SK-N-SH treated with all-trans-retinoic acid at 6 μM for 48 hours (cell line): ENCODE data around the gene RCCD1.

Source experiments
- ATAC-seq: fragments of 200-7000 bp; cut with Tn5 transposase; 3 replicates; pipeline ENCODE4 v1.9.1; 2020; ENCODE audit warnings: mild to moderate bottlenecking, moderate library complexity
- ARNTL ChIP-seq: fragments of 450-650 bp; formaldehyde crosslinking; IDR thresholded peaks from 2 replicates; pipeline ENCODE4 v1.5.0; 2020; ENCODE audit warnings: low read depth, mild to moderate bottlenecking, moderate library complexity, borderline replicate concordance
- CSDC2 ChIP-seq: fragments of 250-450 bp; sonication (Bioruptor Pico); IDR thresholded peaks from 2 replicates; pipeline ENCODE4 v1.5.0; 2020; ENCODE audit warnings: mild to moderate bottlenecking, moderate library complexity
- ESRRG ChIP-seq: fragments of 250-450 bp; sonication (Bioruptor Pico); IDR thresholded peaks from 2 replicates; pipeline ENCODE4 v1.6.1; 2021; ENCODE audit warnings: mild to moderate bottlenecking
- GLIS3 ChIP-seq: fragments of 250-450 bp; sonication (Bioruptor Pico); IDR thresholded peaks from 2 replicates; pipeline ENCODE4 v1.5.0; 2020; ENCODE audit warnings: mild to moderate bottlenecking, moderate library complexity
- ISL1 ChIP-seq: fragments of 250-450 bp; sonication (Bioruptor Pico); IDR thresholded peaks from 2 replicates; pipeline ENCODE4 v2.1.2; 2022; ENCODE audit warnings: mild to moderate bottlenecking, moderate library complexity
- RARB ChIP-seq: fragments of 250-450 bp; sonication (Bioruptor Pico); IDR thresholded peaks from 2 replicates; pipeline ENCODE4 v1.8.0; 2021; ENCODE audit warnings: mild to moderate bottlenecking, moderate library complexity
- TOX ChIP-seq: fragments of 250-450 bp; sonication (Bioruptor Pico); IDR thresholded peaks from 2 replicates; pipeline ENCODE4 v1.8.0; 2021; ENCODE audit warnings: mild to moderate bottlenecking, moderate library complexity, borderline replicate concordance
- ZC3H10 ChIP-seq: fragments of 250-450 bp; sonication (Bioruptor Pico); IDR thresholded peaks from 2 replicates; pipeline ENCODE4 v1.5.1; 2021; ENCODE audit warnings: mild to moderate bottlenecking, moderate library complexity
- ZFP3 ChIP-seq: fragments of 250-450 bp; sonication (Bioruptor Pico); IDR thresholded peaks from 2 replicates; pipeline ENCODE4 v1.5.0; 2020; ENCODE audit warnings: mild to moderate bottlenecking, moderate library complexity
- ZFP30 ChIP-seq: fragments of 450-650 bp; formaldehyde crosslinking; IDR thresholded peaks from 2 replicates; pipeline ENCODE4 v1.5.0; 2022; ENCODE audit warnings: mild to moderate bottlenecking, moderate library complexity
- ZNF565 ChIP-seq: fragments of 450-650 bp; formaldehyde crosslinking; conservative IDR thresholded peaks from 2 replicates; pipeline ENCODE4 v1.5.0; 2020; ENCODE audit warnings: low read depth, mild to moderate bottlenecking, moderate library complexity
- ZNF70 ChIP-seq: fragments of 450-650 bp; formaldehyde crosslinking; IDR thresholded peaks from 2 replicates; pipeline ENCODE4 v1.5.0; 2020; ENCODE audit warnings: mild to moderate bottlenecking, moderate library complexity
- ZNF8 ChIP-seq: fragments of 450-650 bp; formaldehyde crosslinking; IDR thresholded peaks from 2 replicates; pipeline ENCODE4 v1.5.0; 2020; ENCODE audit warnings: mild to moderate bottlenecking, moderate library complexity
- TF ChIP-seq, protein P1 (sequence below): fragments of 250-450 bp; sonication (Bioruptor Pico); IDR thresholded peaks from 2 replicates; pipeline ENCODE4 v1.5.1; 2020; ENCODE audit warnings: low read depth, mild to moderate bottlenecking, moderate library complexity
- TF ChIP-seq, protein P2 (sequence below): fragments of 250-450 bp; sonication (Bioruptor Pico); IDR thresholded peaks from 2 replicates; pipeline ENCODE4 v1.8.0; 2021; ENCODE audit warnings: low read depth, mild to moderate bottlenecking, moderate library complexity, borderline replicate concordance
- TF ChIP-seq, protein P3 (sequence below): fragments of 250-450 bp; sonication (Bioruptor Pico); IDR thresholded peaks from 2 replicates; pipeline ENCODE4 v1.5.0; 2020; ENCODE audit warnings: mild to moderate bottlenecking, moderate library complexity
- TF ChIP-seq, protein P4 (sequence below): fragments of 250-450 bp; sonication (Bioruptor Pico); IDR thresholded peaks from 2 replicates; pipeline ENCODE4 v1.5.1; 2021; ENCODE audit warnings: mild to moderate bottlenecking, moderate library complexity

Gene RCCD1

DNA sequence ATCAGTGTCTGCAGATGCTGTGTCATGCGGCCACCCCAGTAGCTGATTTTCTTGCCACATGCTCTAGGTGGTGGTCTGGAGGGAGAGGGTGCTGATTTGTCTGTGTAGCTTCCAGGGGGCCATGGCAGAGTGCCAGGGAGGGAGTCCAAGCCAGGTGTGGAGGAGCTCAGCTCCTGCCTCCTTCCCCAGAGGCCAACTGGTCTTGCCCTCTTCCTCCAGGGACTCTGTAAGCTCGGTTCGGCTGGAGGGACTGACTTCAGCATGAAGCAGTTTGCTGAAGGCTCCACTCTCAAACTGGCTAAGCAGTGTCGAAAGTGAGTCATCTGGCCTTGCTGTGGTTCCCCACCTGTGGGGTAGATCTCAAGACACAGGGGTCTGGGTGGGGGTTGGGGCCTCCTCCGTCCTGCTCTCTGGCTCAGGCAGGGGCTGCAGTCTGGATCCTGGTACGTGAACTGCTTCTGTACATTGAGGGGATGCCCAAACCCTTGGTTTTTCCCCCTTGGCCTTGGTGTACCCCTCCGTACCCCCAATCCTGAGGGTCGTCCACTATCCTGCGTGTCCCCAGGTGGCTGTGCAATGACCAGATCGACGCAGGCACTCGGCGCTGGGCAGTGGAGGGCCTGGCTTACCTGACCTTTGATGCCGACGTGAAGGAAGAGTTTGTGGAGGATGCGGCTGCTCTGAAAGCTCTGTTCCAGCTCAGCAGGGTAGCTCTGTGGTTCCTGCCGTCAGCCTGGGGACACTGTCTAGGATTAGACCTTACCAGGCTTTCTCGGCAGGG lies 6.9 kb upstream of the RCCD1 start:
- TF ChIP-seq ESRRG (CRISPR knock-in tag) (no peak), ZNF70 (no peak), RARB (CRISPR knock-in tag) (no peak), CSDC2 (CRISPR knock-in tag) (no peak), GLIS3 (CRISPR knock-in tag) (no peak)
- TF ChIP-seq, protein P1, sequence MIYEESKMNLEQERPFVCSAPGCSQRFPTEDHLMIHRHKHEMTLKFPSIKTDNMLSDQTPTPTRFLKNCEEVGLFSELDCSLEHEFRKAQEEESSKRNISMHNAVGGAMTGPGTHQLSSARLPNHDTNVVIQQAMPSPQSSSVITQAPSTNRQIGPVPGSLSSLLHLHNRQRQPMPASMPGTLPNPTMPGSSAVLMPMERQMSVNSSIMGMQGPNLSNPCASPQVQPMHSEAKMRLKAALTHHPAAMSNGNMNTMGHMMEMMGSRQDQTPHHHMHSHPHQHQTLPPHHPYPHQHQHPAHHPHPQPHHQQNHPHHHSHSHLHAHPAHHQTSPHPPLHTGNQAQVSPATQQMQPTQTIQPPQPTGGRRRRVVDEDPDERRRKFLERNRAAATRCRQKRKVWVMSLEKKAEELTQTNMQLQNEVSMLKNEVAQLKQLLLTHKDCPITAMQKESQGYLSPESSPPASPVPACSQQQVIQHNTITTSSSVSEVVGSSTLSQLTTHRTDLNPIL (CRISPR knock-in tag) = no peak
- no peak for ATAC-seq

DNA sequence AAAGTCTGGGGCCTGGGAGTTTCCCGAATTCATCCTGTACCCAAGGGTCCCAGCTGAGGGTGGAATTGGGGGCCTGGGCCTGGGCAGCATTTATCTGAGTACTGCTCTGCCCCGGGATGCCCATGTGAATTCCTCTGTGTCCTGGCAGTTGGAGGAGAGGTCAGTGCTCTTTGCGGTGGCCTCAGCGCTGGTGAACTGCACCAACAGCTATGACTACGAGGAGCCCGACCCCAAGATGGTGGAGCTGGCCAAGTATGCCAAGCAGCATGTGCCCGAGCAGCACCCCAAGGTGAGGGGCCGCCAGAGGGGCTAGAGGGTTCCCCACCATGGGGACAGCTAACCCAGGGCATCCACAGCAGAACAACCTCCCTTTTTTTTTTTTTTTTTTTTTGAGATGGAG lies 6.2 kb upstream of the RCCD1 start:
- ATAC-seq = no peak
- TF ChIP-seq TOX (CRISPR knock-in tag) (no peak), ISL1 (CRISPR knock-in tag) (no peak), ZNF8 (CRISPR knock-in tag) (no peak), ZFP30 (CRISPR knock-in tag) (no peak), ZC3H10 (CRISPR knock-in tag) (no peak), ZNF565 (no peak), ARNTL (CRISPR knock-in tag) (no peak), ESRRG (CRISPR knock-in tag) (no peak), RARB (CRISPR knock-in tag) (no peak), ZFP3 (CRISPR knock-in tag) (no peak), CSDC2 (CRISPR knock-in tag) (no peak)
- TF ChIP-seq, protein P2, sequence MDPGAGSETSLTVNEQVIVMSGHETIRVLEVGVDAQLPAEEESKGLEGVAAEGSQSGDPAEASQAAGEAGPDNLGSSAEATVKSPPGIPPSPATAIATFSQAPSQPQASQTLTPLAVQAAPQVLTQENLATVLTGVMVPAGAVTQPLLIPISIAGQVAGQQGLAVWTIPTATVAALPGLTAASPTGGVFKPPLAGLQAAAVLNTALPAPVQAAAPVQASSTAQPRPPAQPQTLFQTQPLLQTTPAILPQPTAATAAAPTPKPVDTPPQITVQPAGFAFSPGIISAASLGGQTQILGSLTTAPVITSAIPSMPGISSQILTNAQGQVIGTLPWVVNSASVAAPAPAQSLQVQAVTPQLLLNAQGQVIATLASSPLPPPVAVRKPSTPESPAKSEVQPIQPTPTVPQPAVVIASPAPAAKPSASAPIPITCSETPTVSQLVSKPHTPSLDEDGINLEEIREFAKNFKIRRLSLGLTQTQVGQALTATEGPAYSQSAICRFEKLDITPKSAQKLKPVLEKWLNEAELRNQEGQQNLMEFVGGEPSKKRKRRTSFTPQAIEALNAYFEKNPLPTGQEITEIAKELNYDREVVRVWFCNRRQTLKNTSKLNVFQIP (CRISPR knock-in tag) = no peak
- TF ChIP-seq, protein P3, sequence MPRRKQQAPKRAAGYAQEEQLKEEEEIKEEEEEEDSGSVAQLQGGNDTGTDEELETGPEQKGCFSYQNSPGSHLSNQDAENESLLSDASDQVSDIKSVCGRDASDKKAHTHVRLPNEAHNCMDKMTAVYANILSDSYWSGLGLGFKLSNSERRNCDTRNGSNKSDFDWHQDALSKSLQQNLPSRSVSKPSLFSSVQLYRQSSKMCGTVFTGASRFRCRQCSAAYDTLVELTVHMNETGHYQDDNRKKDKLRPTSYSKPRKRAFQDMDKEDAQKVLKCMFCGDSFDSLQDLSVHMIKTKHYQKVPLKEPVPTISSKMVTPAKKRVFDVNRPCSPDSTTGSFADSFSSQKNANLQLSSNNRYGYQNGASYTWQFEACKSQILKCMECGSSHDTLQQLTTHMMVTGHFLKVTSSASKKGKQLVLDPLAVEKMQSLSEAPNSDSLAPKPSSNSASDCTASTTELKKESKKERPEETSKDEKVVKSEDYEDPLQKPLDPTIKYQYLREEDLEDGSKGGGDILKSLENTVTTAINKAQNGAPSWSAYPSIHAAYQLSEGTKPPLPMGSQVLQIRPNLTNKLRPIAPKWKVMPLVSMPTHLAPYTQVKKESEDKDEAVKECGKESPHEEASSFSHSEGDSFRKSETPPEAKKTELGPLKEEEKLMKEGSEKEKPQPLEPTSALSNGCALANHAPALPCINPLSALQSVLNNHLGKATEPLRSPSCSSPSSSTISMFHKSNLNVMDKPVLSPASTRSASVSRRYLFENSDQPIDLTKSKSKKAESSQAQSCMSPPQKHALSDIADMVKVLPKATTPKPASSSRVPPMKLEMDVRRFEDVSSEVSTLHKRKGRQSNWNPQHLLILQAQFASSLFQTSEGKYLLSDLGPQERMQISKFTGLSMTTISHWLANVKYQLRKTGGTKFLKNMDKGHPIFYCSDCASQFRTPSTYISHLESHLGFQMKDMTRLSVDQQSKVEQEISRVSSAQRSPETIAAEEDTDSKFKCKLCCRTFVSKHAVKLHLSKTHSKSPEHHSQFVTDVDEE (CRISPR knock-in tag) = no peak

DNA sequence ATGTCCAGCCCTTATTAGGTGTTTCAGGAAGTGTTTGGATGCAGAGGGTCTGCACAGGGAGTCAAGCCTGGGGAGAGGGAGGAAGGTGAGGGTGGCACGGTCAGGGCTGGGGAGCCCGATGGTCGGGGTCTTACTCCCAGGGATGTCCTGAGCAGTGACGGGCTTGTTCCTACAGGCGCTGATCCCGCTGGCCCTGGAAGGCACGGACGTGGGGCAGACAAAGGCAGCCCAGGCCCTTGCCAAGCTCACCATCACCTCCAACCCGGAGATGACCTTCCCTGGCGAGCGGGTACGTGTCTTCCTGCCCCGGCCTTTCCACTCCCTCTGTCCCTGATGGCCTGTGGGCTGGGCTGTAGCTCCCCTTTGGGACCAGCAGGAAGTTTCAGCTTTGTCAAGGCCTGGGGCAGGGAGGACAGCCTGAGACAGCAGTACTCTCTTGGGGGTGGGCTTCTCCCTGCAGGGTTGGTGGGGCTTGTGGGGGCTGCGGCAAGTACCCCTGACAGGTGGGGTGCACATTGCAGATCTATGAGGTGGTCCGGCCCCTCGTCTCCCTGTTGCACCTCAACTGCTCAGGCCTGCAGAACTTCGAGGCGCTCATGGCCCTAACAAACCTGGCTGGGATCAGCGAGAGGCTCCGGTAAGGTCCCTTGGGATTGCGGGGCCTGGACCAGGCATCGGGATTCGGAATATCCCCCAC lies 4.6 kb upstream of the RCCD1 start:
- TF ChIP-seq ARNTL (CRISPR knock-in tag) = no peak
- no peak for TF ChIP-seq ISL1 (CRISPR knock-in tag)
- TF ChIP-seq, protein P4, sequence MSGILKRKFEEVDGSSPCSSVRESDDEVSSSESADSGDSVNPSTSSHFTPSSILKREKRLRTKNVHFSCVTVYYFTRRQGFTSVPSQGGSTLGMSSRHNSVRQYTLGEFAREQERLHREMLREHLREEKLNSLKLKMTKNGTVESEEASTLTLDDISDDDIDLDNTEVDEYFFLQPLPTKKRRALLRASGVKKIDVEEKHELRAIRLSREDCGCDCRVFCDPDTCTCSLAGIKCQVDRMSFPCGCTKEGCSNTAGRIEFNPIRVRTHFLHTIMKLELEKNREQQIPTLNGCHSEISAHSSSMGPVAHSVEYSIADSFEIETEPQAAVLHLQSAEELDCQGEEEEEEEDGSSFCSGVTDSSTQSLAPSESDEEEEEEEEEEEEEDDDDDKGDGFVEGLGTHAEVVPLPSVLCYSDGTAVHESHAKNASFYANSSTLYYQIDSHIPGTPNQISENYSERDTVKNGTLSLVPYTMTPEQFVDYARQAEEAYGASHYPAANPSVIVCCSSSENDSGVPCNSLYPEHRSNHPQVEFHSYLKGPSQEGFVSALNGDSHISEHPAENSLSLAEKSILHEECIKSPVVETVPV = no peak
- TF ChIP-seq, protein P3 (CRISPR knock-in tag) = no peak
- TF ChIP-seq ZFP3 (CRISPR knock-in tag) = no peak
- TF ChIP-seq ZNF8 (CRISPR knock-in tag) = no peak
- no peak for ATAC-seq
